Effector memory CD8-positive, alpha-beta T cell (primary cell): ENCODE data around the gene LLGL1.

Source experiments
- ATAC-seq: fragments of 150-1000 bp; cut with Tn5 transposase; replicated peaks from 2 replicates; pipeline ENCODE4 v1.10.0; 2021; ENCODE audit warnings: mild to moderate bottlenecking, moderate library complexity
- DNase-seq, 3 experiments: peaks; one replicate each; pipeline ENCODE4 v3.0.0; 2021
- H3K27ac Mint-ChIP-seq, 2 donors: one replicate each; pipeline ENCODE4 v1.8.0; 2022; ENCODE audit warnings: mild to moderate bottlenecking in 2 of 2, mixed read lengths in 2 of 2, moderate library complexity in 2 of 2
- H3K27me3 Mint-ChIP-seq, 2 donors: one replicate each; pipeline ENCODE4 v1.8.0; 2022; ENCODE audit warnings: mixed read lengths in 2 of 2
- H3K36me3 Mint-ChIP-seq: one replicate; pipeline ENCODE4 v1.8.0; 2022; ENCODE audit warnings: mild to moderate bottlenecking, moderate library complexity, mixed read lengths; ENCODE audit not compliant: insufficient read depth
- H3K4me1 Mint-ChIP-seq, 2 donors: one replicate each; pipeline ENCODE4 v1.8.0; 2022; ENCODE audit warnings: low read depth in 2 of 2, mixed read lengths in 2 of 2
- H3K4me3 Mint-ChIP-seq, 2 donors: one replicate each; pipeline ENCODE4 v1.8.0; 2022; ENCODE audit warnings: mild to moderate bottlenecking in 2 of 2, mixed read lengths in 2 of 2, moderate library complexity in 2 of 2
- H3K9me3 Mint-ChIP-seq, 2 donors: one replicate each; pipeline ENCODE4 v1.8.0; 2022; ENCODE audit warnings: mixed read lengths in 2 of 2
- total RNA-seq, 9 experiments: gene quantifications; one replicate each; lab custom pipeline; 2026; lab: John Stamatoyannopoulos, UW

Gene LLGL1
- total RNA-seq, result 28.2 to 62.0 (median 45.5) reads per million in 9 experiments

DNA sequence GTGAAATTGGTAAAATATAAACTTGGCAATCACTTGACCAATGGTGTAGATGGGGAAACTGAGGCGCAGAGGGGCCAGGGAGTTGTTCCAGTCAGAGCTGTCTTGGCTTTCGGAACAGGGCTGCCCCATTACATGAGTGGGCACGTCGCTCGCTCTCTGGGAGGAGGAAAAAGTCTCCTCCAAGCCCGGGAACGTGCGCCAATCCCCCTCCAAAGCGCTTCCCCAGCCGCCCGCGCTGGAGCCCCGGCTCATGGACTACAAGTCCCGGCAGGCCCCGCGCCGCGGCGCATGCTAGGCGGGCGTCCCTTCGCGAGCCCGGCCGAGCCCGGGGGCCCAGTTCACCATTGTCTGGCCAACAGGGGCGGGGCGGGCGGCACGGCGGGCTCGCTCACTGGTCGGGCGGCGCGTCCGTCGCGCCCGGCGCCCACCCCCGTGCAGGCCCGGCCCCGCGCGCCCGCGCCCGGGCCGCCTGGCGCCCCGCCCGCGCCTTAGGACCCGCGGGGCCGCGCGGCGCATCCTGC is at the start of gene LLGL1:
TSS of gene LLGL1 (plus strand) at position 515 of the 521 bp plus-strand sequence. CDS start 48 bp downstream, outside the sequence.
- Mint-ChIP-seq H3K4me3 (peak within 1 kb of the TSS; percentile 88 to 97), H3K27ac (peak within 1 kb of the TSS; percentile 59 to 87), H3K9me3 (no peaks in the 10 kb centered on the region), H3K36me3 (peaks cover 9% of the 10 kb centered on the region), H3K27me3 (no peaks in the 10 kb centered on the region), H3K4me1 (peaks cover 30 to 35% of the 10 kb centered on the region in 2 donors)
- DNase-seq (peak; percentile 93 to 95 (median 95)), ATAC-seq (peak; percentile 98)

DNA sequence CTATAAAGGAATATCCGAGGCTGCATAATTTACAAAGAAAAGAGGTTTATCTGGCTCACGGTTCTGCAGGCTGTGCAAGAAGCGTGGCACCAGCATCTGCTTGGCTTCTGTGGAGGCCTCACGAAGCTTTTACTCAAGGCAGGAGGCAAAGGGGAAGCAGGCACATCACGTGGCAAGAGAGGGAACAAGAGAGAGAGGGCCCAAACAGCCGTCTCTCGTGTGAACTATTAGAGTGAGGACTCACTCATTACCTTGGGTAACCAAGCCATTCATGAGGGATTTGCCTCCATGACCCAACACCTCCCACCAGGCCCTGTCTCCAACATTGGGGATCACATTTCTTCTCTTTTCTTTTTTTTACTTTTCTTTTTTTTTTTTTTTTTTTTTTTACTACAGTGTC is 49.3 kb upstream of the LLGL1 start:
- DNase-seq (no peak), ATAC-seq (no peak)
- Mint-ChIP-seq H3K36me3 (peaks cover 10% of the 10 kb centered on the region), H3K4me3 (no peak overlapping the region), H3K27me3 (no peaks in the 10 kb centered on the region), H3K4me1 (peaks cover 0 to 1% of the 10 kb centered on the region in 2 donors), H3K9me3 (no peaks in the 10 kb centered on the region), H3K27ac (peak overlapping the region in 1 of 2 donors; percentile 16)

DNA sequence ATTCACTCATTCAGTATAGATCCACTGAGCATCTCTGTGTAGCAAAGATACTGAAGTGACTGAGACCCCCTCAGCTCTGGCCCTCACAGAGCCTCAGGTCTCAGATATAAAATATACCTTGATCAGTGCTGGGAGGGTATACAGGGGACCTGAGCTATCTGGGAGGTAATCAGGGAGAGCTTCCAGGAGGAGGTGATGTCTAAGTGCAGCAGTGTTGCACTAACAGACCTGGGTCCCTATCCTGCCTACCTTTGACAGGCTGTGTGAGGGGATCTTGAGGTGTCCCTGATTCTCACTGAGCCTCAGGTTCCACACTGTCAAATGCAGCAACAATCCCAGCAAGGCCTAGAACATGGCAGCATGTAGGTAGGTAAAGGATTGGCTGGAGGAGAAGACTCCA is 48.3 kb upstream of the LLGL1 start:
- DNase-seq (no peak), ATAC-seq (no peak)
- Mint-ChIP-seq H3K27ac (no peak overlapping the region), H3K27me3 (no peaks in the 10 kb centered on the region), H3K36me3 (peaks cover 17% of the 10 kb centered on the region), H3K9me3 (no peaks in the 10 kb centered on the region), H3K4me3 (no peak overlapping the region), H3K4me1 (peaks cover 2 to 4% of the 10 kb centered on the region in 2 donors)

DNA sequence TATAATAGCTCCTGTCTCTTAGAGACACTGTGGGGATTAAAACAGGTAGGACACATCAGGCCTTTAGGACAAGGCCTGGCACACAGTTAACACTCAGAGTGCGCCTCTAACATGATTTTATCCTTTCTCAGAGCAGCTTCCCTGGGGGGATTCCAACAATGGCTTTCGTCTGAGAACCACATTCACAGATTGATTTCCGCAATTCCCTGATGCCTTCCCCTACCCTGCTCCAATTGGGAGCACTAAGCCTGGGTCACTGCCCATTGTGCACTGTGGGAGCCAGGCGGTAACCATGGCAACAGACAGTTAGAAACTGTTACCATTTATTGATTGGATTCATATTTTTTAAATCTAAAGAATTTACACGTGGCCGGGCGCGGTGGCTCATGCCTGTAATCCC is 47.7 kb upstream of the LLGL1 start:
- no peak for DNase-seq
- H3K27me3 Mint-ChIP-seq, result no peaks in the 10 kb centered on the region
- H3K9me3 Mint-ChIP-seq, result no peaks in the 10 kb centered on the region
- H3K4me1 Mint-ChIP-seq, result peaks cover 7% of the 10 kb centered on the region in 2 donors
- no peak overlapping the region for H3K4me3 Mint-ChIP-seq
- ATAC-seq, result no peak
- H3K36me3 Mint-ChIP-seq, result peaks cover 21% of the 10 kb centered on the region
- H3K27ac Mint-ChIP-seq, result no peak overlapping the region

- peaks cover 8 to 9% of the 10 kb centered on the region in 2 donors for H3K4me1 Mint-ChIP-seq
- DNase-seq (no peak), ATAC-seq (no peak)
- H3K4me3 Mint-ChIP-seq, result no peak overlapping the region
- no peaks in the 10 kb centered on the region for H3K9me3 Mint-ChIP-seq
- H3K36me3 Mint-ChIP-seq, result peaks cover 35% of the 10 kb centered on the region
- no peaks in the 10 kb centered on the region for H3K27me3 Mint-ChIP-seq
- peak overlapping the region in 1 of 2 donors; percentile 55 for H3K27ac Mint-ChIP-seq
These were observed 46.2 kb upstream of the LLGL1 start for GRCh38 chr17:18179196-18179595.

DNA sequence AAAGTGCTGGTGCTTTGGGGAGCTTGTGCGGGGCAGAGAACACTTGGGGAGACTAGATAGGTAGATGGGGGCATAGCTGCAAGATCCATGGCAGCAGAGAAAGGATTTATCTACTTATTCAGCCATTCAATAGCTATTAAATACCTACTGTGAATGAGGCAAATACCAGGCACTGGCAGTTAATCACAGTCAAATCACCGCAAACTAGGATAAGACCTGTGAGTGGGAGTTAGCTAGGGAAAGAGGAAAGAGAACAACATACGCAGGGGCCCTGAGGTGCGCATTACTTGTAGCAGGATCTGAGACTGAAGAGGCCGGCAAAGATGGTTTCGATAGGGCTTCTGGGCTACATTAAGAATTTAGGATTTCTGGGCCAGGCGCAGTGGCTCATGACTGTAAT is 45.6 kb upstream of the LLGL1 start:
- no peaks in the 10 kb centered on the region for H3K9me3 Mint-ChIP-seq
- H3K27ac Mint-ChIP-seq, result peak overlapping the region in 1 of 2 donors; percentile 55
- no peaks in the 10 kb centered on the region for H3K27me3 Mint-ChIP-seq
- DNase-seq, result no peak
- H3K4me1 Mint-ChIP-seq, result peaks cover 10 to 12% of the 10 kb centered on the region in 2 donors
- no peak overlapping the region for H3K4me3 Mint-ChIP-seq
- peaks cover 41% of the 10 kb centered on the region for H3K36me3 Mint-ChIP-seq
- no peak for ATAC-seq

DNA sequence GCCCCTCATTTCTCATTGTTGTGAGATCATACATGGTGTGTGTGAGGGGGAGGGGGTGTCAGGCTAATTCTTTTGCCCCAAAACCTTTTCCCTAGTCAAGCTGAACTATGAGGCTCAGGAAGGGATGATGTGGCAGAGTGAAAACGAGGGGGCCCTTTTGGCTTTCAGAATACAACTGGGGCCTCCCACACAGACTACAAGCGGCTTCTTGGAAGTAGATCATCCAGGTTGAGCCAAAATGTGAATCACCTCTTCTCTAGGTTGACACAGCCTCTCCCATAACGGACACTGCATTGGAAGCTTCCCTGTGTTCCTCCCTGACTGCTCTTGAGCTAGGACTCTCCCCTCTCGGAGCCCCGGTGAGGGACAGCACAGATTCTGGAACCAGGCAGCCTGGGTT is 44.1 kb upstream of the LLGL1 start:
- peaks cover 22 to 26% of the 10 kb centered on the region in 2 donors for H3K4me1 Mint-ChIP-seq
- peak overlapping the region; percentile 98 to 99 for H3K27ac Mint-ChIP-seq
- H3K27me3 Mint-ChIP-seq, result no peaks in the 10 kb centered on the region
- no peak for ATAC-seq
- H3K9me3 Mint-ChIP-seq, result no peaks in the 10 kb centered on the region
- DNase-seq, result no peak
- no peak overlapping the region for H3K4me3 Mint-ChIP-seq
- H3K36me3 Mint-ChIP-seq, result peaks cover 52% of the 10 kb centered on the region

- peaks cover 59% of the 10 kb centered on the region for H3K36me3 Mint-ChIP-seq
- H3K27me3 Mint-ChIP-seq, result no peaks in the 10 kb centered on the region
- H3K9me3 Mint-ChIP-seq, result no peaks in the 10 kb centered on the region
- peak in 1 of 3 experiments; percentile 10 for DNase-seq
- H3K4me1 Mint-ChIP-seq, result peaks cover 32 to 36% of the 10 kb centered on the region in 2 donors
- ATAC-seq, result no peak
- H3K4me3 Mint-ChIP-seq, result peak overlapping the region; percentile 94 to 96
- peak overlapping the region; percentile 98 to 99 for H3K27ac Mint-ChIP-seq
These were observed 43.1 kb upstream of the LLGL1 start for GRCh38 chr17:18182110-18182977.

DNA sequence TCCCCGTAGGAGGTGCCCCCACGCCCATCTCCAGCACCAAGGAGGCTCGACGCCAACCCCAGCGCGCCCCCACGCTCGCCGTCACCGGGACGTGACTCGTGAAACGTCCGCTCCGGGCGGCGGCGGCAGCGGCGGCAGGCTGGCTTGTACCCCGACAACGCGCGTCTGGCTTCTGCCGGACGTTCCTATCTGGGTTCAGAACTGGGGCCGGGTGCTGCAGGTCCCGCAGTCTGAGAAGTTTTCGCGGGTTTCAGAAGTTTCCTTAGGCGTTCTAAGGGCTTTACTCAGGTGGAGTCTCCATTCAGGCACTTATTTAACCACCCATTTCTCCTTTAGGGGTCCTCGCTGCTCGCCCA is 42.5 kb upstream of the LLGL1 start:
- Mint-ChIP-seq H3K27ac (peak overlapping the region; percentile 98 to 99), H3K36me3 (peaks cover 60% of the 10 kb centered on the region), H3K9me3 (no peaks in the 10 kb centered on the region), H3K27me3 (no peaks in the 10 kb centered on the region), H3K4me1 (peaks cover 38 to 42% of the 10 kb centered on the region in 2 donors), H3K4me3 (peak overlapping the region; percentile 94 to 96)
- DNase-seq (peak in 2 of 3 experiments; percentile 71 to 74), ATAC-seq (peak; percentile 36)

DNA sequence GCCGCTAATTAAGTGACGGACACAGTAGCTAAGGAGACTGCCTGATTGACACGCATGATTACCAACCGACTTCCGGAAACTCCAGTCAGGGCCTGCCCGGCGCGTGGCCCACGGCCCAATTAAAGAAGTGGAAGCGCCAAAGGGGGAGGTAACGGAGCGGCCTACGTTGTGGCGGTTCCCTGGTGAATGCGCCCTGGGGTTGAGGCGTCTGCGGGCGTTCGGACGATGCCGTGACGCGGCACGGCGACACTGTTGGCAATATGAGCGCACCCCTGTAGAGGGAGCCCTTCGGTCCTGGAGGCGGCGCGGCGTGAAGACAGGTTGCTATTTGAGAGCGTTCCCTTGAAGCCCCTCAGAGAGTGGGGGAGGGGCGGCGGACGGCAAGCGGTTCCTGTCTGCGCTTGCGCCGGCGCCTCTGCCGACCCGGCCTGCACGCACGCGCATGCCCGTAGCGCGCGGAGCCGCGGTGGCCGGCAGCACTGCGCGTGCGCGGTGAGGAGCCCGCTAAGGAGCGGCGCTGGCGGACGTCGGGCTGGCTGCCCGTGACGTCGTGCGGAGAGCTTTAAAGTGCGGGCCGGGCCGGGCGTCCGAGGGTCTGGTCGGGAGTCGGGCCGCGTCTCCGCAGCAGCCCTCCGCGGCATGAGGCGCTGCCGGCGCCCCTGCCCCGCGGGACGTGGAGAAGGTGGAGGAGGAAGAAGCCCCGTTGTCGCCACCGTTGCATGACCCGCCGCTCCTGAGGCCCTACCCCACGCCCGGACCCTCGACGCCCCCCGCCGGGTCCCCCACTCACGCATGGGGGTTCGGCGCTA is 41.9 kb upstream of the LLGL1 start, which contains the start of gene ALKBH5:
TSS of gene ALKBH5 (plus strand) at position 495 of the 809 bp plus-strand sequence. CDS start 416 bp downstream, outside the sequence.
- ATAC-seq (peak; percentile 81), DNase-seq (peak; percentile 95 to 98 (median 97))
- Mint-ChIP-seq H3K27me3 (no peaks in the 10 kb centered on the region), H3K4me3 (peak within 1 kb of the TSS; percentile 94 to 96), H3K9me3 (no peaks in the 10 kb centered on the region), H3K36me3 (peaks cover 64% of the 10 kb centered on the region), H3K4me1 (peaks cover 44 to 48% of the 10 kb centered on the region in 2 donors), H3K27ac (peak within 1 kb of the TSS; percentile 98 to 99)

- H3K9me3 Mint-ChIP-seq, result no peaks in the 10 kb centered on the region
- H3K4me3 Mint-ChIP-seq, result peak overlapping the region; percentile 94 to 96
- H3K27ac Mint-ChIP-seq, result peak overlapping the region; percentile 98 to 99
- H3K27me3 Mint-ChIP-seq, result no peaks in the 10 kb centered on the region
- peaks cover 47 to 52% of the 10 kb centered on the region in 2 donors for H3K4me1 Mint-ChIP-seq
- ATAC-seq (peak; percentile 25), DNase-seq (peak; percentile 72 to 74 (median 73))
- peaks cover 65% of the 10 kb centered on the region for H3K36me3 Mint-ChIP-seq
These were observed 41.0 kb upstream of the LLGL1 start for GRCh38 chr17:18184143-18185031.

DNA sequence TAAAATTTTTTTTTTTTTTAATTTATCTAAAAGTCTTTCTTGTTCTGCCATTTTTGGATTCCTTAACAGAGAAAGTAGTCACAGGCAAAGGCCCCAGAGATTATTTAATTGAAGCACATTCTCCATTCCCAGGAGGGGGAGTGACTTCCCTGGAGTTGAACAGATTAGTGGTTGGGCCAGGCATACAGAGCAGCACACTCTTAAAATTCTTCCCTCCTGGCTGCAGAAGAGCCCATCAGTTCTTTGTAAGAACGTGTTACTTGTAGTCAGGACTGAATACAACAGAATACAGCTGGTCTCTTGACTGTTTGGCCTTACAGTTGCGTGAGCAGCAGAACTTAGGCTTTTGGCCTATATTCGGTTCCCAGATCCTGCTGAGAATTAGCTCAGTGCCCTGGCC is 40.0 kb upstream of the LLGL1 start:
- DNase-seq (no peak), ATAC-seq (no peak)
- peaks cover 67% of the 10 kb centered on the region for H3K36me3 Mint-ChIP-seq
- H3K27me3 Mint-ChIP-seq, result no peaks in the 10 kb centered on the region
- peak overlapping the region; percentile 98 to 99 for H3K27ac Mint-ChIP-seq
- peak overlapping the region; percentile 94 to 96 for H3K4me3 Mint-ChIP-seq
- peaks cover 53 to 60% of the 10 kb centered on the region in 2 donors for H3K4me1 Mint-ChIP-seq
- no peaks in the 10 kb centered on the region for H3K9me3 Mint-ChIP-seq
